Measurements from ENCODE around the gene TICAM2.
"Not testable (repeated sequence)": the region's sequence is repeated elsewhere in the genome, so short reads cannot be mapped to it uniquely, and the experiment has no call there.

TICAM2 gene

DNA sequence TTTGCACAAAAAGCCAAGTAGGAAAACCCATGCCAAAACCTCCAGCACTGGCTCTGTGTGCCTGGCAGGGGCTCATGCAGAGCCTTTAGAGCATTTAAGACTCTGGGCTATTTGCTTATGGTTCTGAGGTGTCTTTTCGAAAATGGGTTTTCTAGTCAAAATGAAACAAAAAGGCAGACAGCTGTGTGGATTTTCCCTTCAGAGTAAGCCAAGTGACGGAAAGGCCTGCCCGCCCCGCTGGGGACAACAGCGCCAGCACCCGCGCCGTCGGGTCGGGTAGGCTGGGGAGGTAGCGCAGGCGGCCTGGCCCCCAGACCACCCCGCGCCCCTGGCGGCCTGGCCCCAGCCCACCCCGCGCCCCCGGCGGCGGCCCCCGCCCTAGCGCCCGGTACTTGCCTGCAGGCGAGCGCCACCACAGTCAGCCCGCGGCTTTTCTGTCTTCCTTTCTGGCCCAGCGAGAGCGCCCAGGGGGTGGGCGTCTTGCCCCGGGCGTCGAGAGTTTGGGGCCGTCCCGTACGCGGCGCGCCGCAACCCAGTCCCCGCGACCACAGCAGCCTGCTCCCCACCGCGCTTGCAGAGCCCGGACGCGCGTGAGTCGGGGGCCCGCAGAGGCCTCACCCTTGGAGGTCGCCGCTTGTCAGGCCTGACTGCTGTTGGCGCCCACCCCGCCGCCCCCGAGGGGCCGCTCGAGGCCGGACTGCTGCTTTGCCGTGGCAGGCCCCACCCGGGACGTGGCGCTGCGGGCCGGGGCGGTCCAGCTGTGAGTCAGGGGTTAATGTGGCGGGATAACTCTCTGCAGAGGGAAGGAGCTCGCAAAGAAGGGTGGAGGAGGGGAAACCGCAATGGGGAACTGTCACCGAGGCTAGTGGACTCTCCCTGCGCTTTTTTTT lies at the start of gene TICAM2:
TSS of gene TICAM2 (minus strand) at position 779 of the 890 bp plus-strand sequence. CDS start 21,223 bp downstream, outside the sequence.
- peak; percentile 65 to 69 for DNase-seq

GRCh38 chr5:115649541-115649940 lies 47.3 kb upstream of the TICAM2 start:
- no peak for DNase-seq

DNA sequence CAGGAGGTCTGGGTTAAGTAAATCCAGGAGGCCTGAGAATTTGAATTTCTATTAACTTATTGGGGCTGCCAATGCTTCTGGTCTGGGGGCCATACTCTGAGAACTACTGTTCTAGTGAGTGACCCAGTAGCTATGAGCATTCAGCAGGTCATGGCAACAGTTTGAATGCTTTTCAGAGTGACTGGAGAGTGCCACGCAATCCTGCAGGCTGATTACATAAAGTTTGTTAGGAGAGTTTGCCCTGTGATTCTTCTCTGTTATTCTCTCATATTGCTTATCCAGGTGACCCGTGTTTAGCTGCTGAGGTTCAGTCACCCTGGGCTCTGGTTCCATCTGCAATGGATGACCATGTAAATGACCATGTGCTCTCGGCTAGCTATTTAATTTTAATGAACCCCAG lies 45.8 kb upstream of the TICAM2 start:
- no peak for DNase-seq

DNA sequence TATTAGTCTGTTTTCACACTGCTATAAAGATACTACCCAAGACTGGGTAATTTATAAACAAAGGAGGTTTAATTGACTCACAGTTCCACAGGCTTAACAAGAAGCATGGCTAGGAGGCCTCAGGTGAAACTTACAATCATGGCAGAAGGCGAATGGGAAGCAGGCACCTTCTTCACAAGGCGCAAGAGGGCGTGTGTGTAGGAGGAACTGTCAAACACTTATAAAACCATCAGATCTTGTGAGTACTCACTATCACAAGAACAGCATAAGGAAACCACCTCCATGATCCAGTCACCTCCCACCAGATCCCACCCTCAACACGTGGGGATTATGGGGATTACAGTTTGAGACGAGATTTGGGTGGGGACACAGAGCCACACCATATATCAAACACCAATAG lies 43.1 kb upstream of the TICAM2 start:
- not testable (repeated sequence) for DNase-seq

DNA sequence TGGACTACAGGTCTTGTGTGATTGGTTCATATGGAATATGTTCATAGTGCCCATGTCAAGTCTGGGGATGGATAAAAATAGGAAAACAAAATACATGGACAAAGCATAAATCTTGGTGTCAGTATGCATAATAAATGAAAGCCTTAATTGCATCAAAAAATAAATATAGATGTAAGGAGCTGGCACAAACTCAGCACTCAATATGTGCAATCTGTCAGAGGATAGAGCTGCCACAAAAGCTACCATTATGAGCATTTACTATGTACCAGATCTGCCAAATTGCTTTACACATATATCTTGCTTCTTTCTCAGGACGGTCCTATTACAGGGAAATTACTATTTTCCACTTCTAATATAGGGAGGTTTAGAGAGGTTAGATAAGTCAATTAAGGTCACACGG lies 41.8 kb upstream of the TICAM2 start:
- no peak for DNase-seq

- no peak for DNase-seq
Measured at GRCh38 chr5:115641948-115642347, 39.7 kb upstream of the TICAM2 start.

DNA sequence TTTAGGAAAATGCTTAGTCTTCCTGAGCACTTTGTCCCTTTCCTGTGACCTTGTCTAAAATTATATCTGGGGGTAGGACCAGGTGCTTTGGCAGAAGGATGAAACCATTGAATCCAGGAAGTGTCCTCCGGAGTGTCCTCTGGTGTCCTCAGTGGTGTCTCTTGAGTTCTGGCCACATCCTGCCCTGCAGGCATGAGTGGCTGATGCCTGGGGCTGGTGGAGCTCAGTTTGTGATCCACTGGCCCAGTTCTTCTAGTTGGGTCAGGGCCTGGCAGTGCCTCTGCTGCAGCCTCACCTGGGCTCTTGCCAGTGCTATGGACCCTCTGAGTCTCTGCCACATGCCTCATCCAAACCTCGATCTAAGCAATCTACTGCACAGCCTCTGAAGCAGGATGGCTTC lies 38.0 kb upstream of the TICAM2 start:
- no peak for DNase-seq

- no peak for DNase-seq
Measured at GRCh38 chr5:115639377-115639776, 37.1 kb upstream of the TICAM2 start.

DNA sequence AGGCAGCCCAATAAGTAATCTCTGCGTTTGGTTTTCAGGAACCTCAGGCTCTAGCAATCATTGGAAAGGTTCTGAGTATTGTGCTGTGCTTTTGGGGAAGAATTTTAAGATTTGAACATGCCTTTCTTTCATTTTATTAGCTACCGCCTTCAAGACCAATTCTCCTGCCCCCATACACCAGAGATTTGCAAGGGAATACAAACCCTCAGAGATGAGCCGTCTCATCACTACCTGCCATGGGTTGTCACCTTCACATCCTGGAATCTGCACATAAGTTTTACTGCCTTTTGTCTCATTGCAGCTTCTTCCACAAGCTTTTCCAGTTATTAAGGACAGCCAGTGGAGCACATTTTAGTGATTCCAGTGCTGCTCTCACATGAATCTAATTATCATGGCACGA lies 35.2 kb upstream of the TICAM2 start:
- DNase-seq, result no peak

DNA sequence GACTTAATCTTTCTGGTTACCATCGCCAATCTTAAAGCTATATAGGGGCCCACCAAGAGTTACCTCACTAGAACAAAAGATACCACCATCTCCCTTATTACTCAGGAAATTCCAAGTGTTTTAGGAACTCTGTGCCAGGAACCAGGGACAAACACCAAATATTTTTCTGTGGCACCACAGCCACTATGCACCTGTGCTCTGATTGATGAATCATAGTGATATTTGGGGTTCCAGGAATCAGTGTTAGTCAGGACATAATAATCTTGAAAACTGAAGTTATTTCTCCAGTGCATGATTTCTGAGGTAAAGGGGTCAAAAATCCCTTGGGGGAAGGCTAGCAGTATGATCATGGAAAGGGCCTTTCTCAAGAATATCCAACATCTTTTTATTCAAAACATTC lies 33.7 kb upstream of the TICAM2 start:
- no peak for DNase-seq

GRCh38 chr5:115634343-115635132 lies 32.3 kb upstream of the TICAM2 start:
- DNase-seq, result peak; percentile 89 to 90

DNA sequence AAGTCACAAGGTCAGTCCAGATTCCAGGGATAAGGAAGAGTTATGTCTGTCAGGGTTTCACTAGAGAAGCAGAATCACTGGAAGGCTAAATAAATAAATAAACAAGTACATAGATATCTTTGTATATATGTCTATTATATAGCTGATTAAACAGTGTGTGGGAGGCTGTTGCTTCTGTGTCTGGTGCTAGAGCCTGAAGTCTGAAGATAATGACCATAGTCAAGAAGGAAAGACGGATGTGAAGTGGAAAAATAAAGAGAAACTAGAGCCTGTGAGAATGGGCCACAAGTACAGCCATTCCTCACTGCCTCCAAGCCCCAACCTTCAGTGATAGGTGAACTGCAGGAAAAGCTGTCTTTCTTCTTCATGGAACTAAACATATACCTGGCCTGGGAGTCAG lies 27.6 kb upstream of the TICAM2 start:
- DNase-seq, result no peak

- DNase-seq, result no peak
Measured at GRCh38 chr5:115627295-115627865, 25.1 kb upstream of the TICAM2 start.

- no peak for DNase-seq
Measured at GRCh38 chr5:115626445-115626823, 24.2 kb upstream of the TICAM2 start.

GRCh38 chr5:115625579-115626444 lies 23.5 kb upstream of the TICAM2 start, which contains the start of gene TMED7:
TMED7 (minus strand) TSS chr5:115626036; CDS start chr5:115625792, 244 bp downstream.
- peak; percentile 100 for DNase-seq

- DNase-seq, result no peak
Measured at GRCh38 chr5:115624994-115625393, 22.7 kb upstream of the TICAM2 start.

GRCh38 chr5:115623658-115624057 lies 21.4 kb upstream of the TICAM2 start:
- no peak for DNase-seq

- DNase-seq, result no peak
Measured at GRCh38 chr5:115621365-115621900, 19.2 kb upstream of the TICAM2 start.

GRCh38 chr5:115616892-115617291 lies 14.6 kb upstream of the TICAM2 start:
- no peak for DNase-seq

- DNase-seq, result no peak
Measured at GRCh38 chr5:115616472-115616871, 14.2 kb upstream of the TICAM2 start.

DNA sequence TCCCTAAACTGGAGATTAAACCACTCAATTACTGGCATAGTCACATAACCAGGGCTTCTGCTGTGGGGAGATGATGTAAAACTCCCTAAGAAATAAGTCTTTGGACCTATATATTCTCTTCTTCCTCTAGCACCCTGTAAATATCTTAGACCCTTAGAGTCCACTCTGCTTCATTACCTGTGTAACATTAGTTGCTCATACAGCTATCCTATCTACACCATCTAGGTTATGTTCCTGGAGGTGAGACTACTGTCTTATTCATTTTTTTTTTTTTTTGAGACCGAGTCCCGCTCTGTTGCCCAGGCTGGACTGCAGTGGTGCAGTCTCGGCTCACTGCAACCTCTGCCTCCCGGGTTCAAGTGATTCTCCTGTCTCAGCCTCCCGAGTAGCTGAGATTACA lies 9.6 kb upstream of the TICAM2 start:
- DNase-seq, result no peak

GRCh38 chr5:115607935-115608334 lies 5.7 kb upstream of the TICAM2 start:
- DNase-seq, result no peak

Measured in stimulated activated CD4-positive, alpha-beta T cell treated with anti-CD3 and anti-CD28 coated beads, Interleukin-2, amount 100 ng/mL, for 24 hours (primary cell).